Spleen (tissue), 11 donors: ENCODE measurements around the gene ELN. TPM values are rescaled to one million over a fixed set of nuclear protein-coding genes. Genes with fewer than 3 reads are reported as not detected.

ENCODE experiments used
- DNase-seq: peaks from one replicate; pipeline ENCODE4 v3.0.0-alpha.2; 2020
- H3K27ac ChIP-seq, 8 donors: fragments of 200-600 bp; sonication (generic) in 7 of 8; 1 replicate in 4 of 8; 2 replicates in 4 of 8; pipeline versions ENCODE4 v1.5.0 to v1.8.0; 2016 to 2021; ENCODE audit warnings: inconsistent platforms in 4 of 8, mild to moderate bottlenecking in 4 of 8, moderate library complexity in 1 of 8
- H3K27me3 ChIP-seq, 7 donors: fragments of 200-600 bp; sonication (generic) in 6 of 7; replicated peaks in 1 of 7; 1 replicate in 4 of 7; 2 replicates in 3 of 7; pipeline versions ENCODE4 v1.5.0 to v1.8.0; 2016 to 2021; ENCODE audit warnings: inconsistent platforms in 3 of 7, mild to moderate bottlenecking in 1 of 7
- H3K36me3 ChIP-seq, 6 donors: fragments of 200-600 bp; sonication (generic) in 5 of 6; 1 replicate in 4 of 6; 2 replicates in 2 of 6; pipeline versions ENCODE4 v1.5.0 to v1.8.0; 2016 to 2021; ENCODE audit warnings: inconsistent platforms in 2 of 6
- H3K4me1 ChIP-seq, 6 donors: fragments of 200-600 bp; sonication (generic) in 5 of 6; 1 replicate in 3 of 6; 2 replicates in 3 of 6; pipeline versions ENCODE4 v1.5.0 to v1.8.0; 2016 to 2021; ENCODE audit warnings: inconsistent platforms in 3 of 6
- H3K4me3 ChIP-seq, 8 donors: fragments of 200-600 bp; sonication (generic) in 7 of 8; 1 replicate in 4 of 8; 2 replicates in 4 of 8; pipeline versions ENCODE4 v1.5.0 to v1.8.0; 2016 to 2021; ENCODE audit warnings: inconsistent platforms in 4 of 8, mild to moderate bottlenecking in 4 of 8, moderate library complexity in 2 of 8
- H3K9me3 ChIP-seq, 8 donors: fragments of 200-600 bp; sonication (generic) in 7 of 8; 1 replicate in 4 of 8; 2 replicates in 4 of 8; pipeline versions ENCODE4 v1.5.0 to v1.8.0; 2016 to 2021; ENCODE audit warnings: inconsistent platforms in 4 of 8
- CTCF ChIP-seq, 11 experiments: fragments of 200-600 bp in 7 of 11; fragments of 450-650 bp in 4 of 11; sonication (generic) in 4 of 11; IDR thresholded peaks in 8 of 11; conservative IDR thresholded peaks in 3 of 11; 1 replicate in 7 of 11; 2 replicates in 4 of 11; pipeline versions ENCODE4 v1.4.0 to v1.8.0; 2016 to 2021; ENCODE audit warnings: antibody characterized with exemption in 11 of 11, inconsistent platforms in 4 of 11, mild to moderate bottlenecking in 1 of 11
- POLR2A ChIP-seq, 3 donors: fragments of 450-650 bp; IDR thresholded peaks; one replicate each; pipeline ENCODE4 v1.5.1; 2017; ENCODE audit warnings: antibody characterized with exemption in 3 of 3, mild to moderate bottlenecking in 1 of 3
- POLR2AphosphoS5 ChIP-seq, 3 donors: sonication (generic); formaldehyde crosslinking; IDR thresholded peaks; one replicate each; pipeline ENCODE4 v1.5.1; 2017; ENCODE audit warnings: antibody characterized with exemption in 3 of 3
- WGBS, 5 donors: extraction: QIAGEN DNeasy Blood & Tissue Kit in 3 of 5; methylation state at CpG; one replicate each; pipeline versions ENCODE4 v1.1.5 to v1.1.7; 2013 to 2018; 5-methylcytosine and 5-hydroxymethylcytosine counted together
- intact Hi-C: fragments of 100-400 bp; cut with DNase I; formaldehyde crosslinking; loops from one replicate; pipeline ENCODE4 v1.15.0; 2023; ENCODE audit warnings: low total_unique reads
- polyA plus RNA-seq, 3 donors: library from polyadenylated mRNA; stranded (reverse); fragments of 200-250 nt; gene quantifications; one replicate each; pipeline ENCODE4 v1.2.1, GENCODE V29; 2013
- total RNA-seq, 7 donors: library from RNA; depleted of rRNA in 3 of 7; stranded (reverse); fragments of >200 nt in 3 of 7; fragmentation: NEBNext Ultra II Directional in 4 of 7; extraction: Animal tissue kit (Norgen Biotek cat#: 25700) in 4 of 7; gene quantifications; one replicate each; pipeline versions ENCODE4 v1.1.0 to v1.2.1, GENCODE V29; 2016 to 2021
- donor health status: healthy with polysubstance abuse.
- donor health status: DM: no; HTN: no; CAD: no; lungs with moderate emphysema.
- donor health status: DM: no; HTN: no; CAD: no.
- donor health status: Bipolar disorder and iron deficiency.
- donor health status: healthy.
- donor health status: DM: no; HTN: no; CAD: no.
- donor health status: DM: yes; HTN: yes; CAD: no.

The ELN gene
- total and polyA plus RNA-seq, 10 donors = 11.1 to 94.7 (median 35.3) TPM

- DNase-seq = peak; percentile 63
- WGBS, 5 donors = 72 to 87% (median 76%) methylated on average over 13 to 16 of the region's 16 CpGs
- intact Hi-C loops = no loop called here
- peaks cover 0 to 6% (median 0%) of the 10 kb centered on the region in 6 donors for H3K4me1 ChIP-seq
- H3K27me3 ChIP-seq = peaks cover 0 to 3% (median 0%) of the 10 kb centered on the region in 7 donors
- H3K4me3 ChIP-seq = no peak overlapping the region
- TF ChIP-seq POLR2A (IDR thresholded peaks at IDR 0.05) (no peak), CTCF (IDR thresholded peaks at IDR 0.05 in 8 of 11, conservative IDR thresholded peaks at IDR 0.05 in 3 of 11) (no peak), POLR2AphosphoS5 (IDR thresholded peaks at IDR 0.05) (no peak)
- H3K36me3 ChIP-seq = peaks cover 0 to 54% (median 4%) of the 10 kb centered on the region in 6 donors
- H3K27ac ChIP-seq = no peak overlapping the region
- H3K9me3 ChIP-seq = no peaks in the 10 kb centered on the region
These were observed 23.8 kb downstream of the ELN start for GRCh38 chr7:74051629-74052410.

- intact Hi-C loops = no loop called here
- Histone ChIP-seq H3K27ac (no peak overlapping the region), H3K9me3 (no peaks in the 10 kb centered on the region), H3K4me3 (no peak overlapping the region), H3K4me1 (peaks cover 0 to 6% (median 0%) of the 10 kb centered on the region in 6 donors), H3K36me3 (peaks cover 0 to 51% (median 3%) of the 10 kb centered on the region in 6 donors), H3K27me3 (peaks cover 0 to 3% (median 0%) of the 10 kb centered on the region in 7 donors)
- TF ChIP-seq POLR2A (IDR thresholded peaks at IDR 0.05) (no peak), CTCF (IDR thresholded peaks at IDR 0.05 in 8 of 11, conservative IDR thresholded peaks at IDR 0.05 in 3 of 11) (no peak), POLR2AphosphoS5 (IDR thresholded peaks at IDR 0.05) (no peak)
- DNase-seq = no peak
- WGBS, 5 donors = 51 to 68% (median 56%) methylated on average over 1 of the region's 1 CpG
These were observed 24.7 kb downstream of the ELN start for GRCh38 chr7:74052628-74053027.

- 86 to 97% (median 93%) methylated on average over 3 of the region's 3 CpGs for WGBS, 5 donors
- H3K36me3 ChIP-seq = peaks cover 0 to 47% (median 2%) of the 10 kb centered on the region in 6 donors
These were observed 25.7 kb downstream of the ELN start for GRCh38 chr7:74053589-74054186.

More at GRCh38 chr7:74053589-74054186, 25.7 kb downstream of the ELN start:
- no peak for DNase-seq
- intact Hi-C loops = no loop called here
- no peak overlapping the region for H3K27ac ChIP-seq
- H3K4me1 ChIP-seq = peaks cover 0 to 6% (median 0%) of the 10 kb centered on the region in 6 donors
- H3K27me3 ChIP-seq = peaks cover 0 to 3% (median 0%) of the 10 kb centered on the region in 7 donors
- TF ChIP-seq POLR2A (IDR thresholded peaks at IDR 0.05) (no peak), POLR2AphosphoS5 (IDR thresholded peaks at IDR 0.05) (no peak), CTCF (IDR thresholded peaks at IDR 0.05 in 8 of 11, conservative IDR thresholded peaks at IDR 0.05 in 3 of 11) (no peak)
- no peak overlapping the region for H3K4me3 ChIP-seq
- H3K9me3 ChIP-seq = no peaks in the 10 kb centered on the region
